HepG2 (cell line): ENCODE measurements around the gene E2F1. TPM values are rescaled to one million over a fixed set of nuclear protein-coding genes. Genes with fewer than 3 reads are reported as not detected.

Experiments
- CEBPB ChIP-seq: IDR thresholded peaks from 2 replicates; pipeline ENCODE4 v1.6.1; 2011; ENCODE audit warnings: low read depth, low read length, improper control_type of control experiment, borderline replicate concordance
- LCORL ChIP-seq, 2 experiments: fragments of 450-650 bp in 1 of 2; sonication (generic) in 1 of 2; formaldehyde crosslinking in 1 of 2; IDR thresholded peaks; 2 replicates each; pipeline versions ENCODE4 v1.5.0 to v1.6.1; 2017 to 2020; ENCODE audit warnings: antibody characterized with exemption in 1 of 2, missing genetic modification reagents in 1 of 2
- MLLT10 ChIP-seq: sonication (generic); formaldehyde crosslinking; IDR thresholded peaks from 2 replicates; pipeline ENCODE4 v1.4.0; 2020; ENCODE audit warnings: missing genetic modification reagents
- MXD4 ChIP-seq: IDR thresholded peaks from 2 replicates; pipeline ENCODE4 v1.6.1; 2016; ENCODE audit warnings: mild to moderate bottlenecking, missing biosample characterization, missing genetic modification reagents
- POLR2A ChIP-seq, 2 experiments: IDR thresholded peaks; 2 replicates each; pipeline ENCODE4 v1.6.1; 2011; ENCODE audit warnings: low read depth in 2 of 2, low read length in 2 of 2, mild to moderate bottlenecking in 1 of 2, moderate library complexity in 1 of 2; ENCODE audit not compliant: insufficient read depth in 1 of 2
- POLR2AphosphoS5 ChIP-seq: IDR thresholded peaks from 2 replicates; pipeline ENCODE4 v1.6.1; 2012; ENCODE audit warnings: low read depth, low read length
- SALL2 ChIP-seq: sonication (generic); formaldehyde crosslinking; IDR thresholded peaks from 2 replicates; pipeline ENCODE4 v1.8.1; 2023; ENCODE audit warnings: mild to moderate bottlenecking, missing genetic modification reagents, inconsistent platforms
- SIN3B ChIP-seq: fragments of 150-350 bp; IDR thresholded peaks from 2 replicates; pipeline ENCODE4 v1.6.1; 2014; ENCODE audit warnings: low read length
- SIX1 ChIP-seq: sonication (generic); formaldehyde crosslinking; IDR thresholded peaks from 2 replicates; pipeline ENCODE4 v1.4.0; 2020; ENCODE audit warnings: missing genetic modification reagents, borderline replicate concordance
- SOX5 ChIP-seq: IDR thresholded peaks from 2 replicates; pipeline ENCODE4 v1.6.1; 2016; ENCODE audit warnings: borderline replicate concordance
- TOPORS ChIP-seq: sonication (generic); formaldehyde crosslinking; IDR thresholded peaks from 2 replicates; pipeline ENCODE4 v1.8.0; 2023; ENCODE audit warnings: mild to moderate bottlenecking, missing genetic modification reagents
- TSC22D2 ChIP-seq: sonication (generic); formaldehyde crosslinking; IDR thresholded peaks from 2 replicates; pipeline ENCODE4 v1.5.1; 2020; ENCODE audit warnings: missing genetic modification reagents, mild to moderate bottlenecking, borderline replicate concordance
- ZMYM2 ChIP-seq: sonication (generic); formaldehyde crosslinking; IDR thresholded peaks from 2 replicates; pipeline ENCODE4 v1.8.0; 2022; ENCODE audit warnings: mild to moderate bottlenecking, missing genetic modification reagents
- ZMYM3 ChIP-seq: sonication (generic); formaldehyde crosslinking; IDR thresholded peaks from 2 replicates; pipeline ENCODE4 v1.5.1; 2020; ENCODE audit warnings: mild to moderate bottlenecking, missing genetic modification reagents
- ZNF232 ChIP-seq: sonication (generic); formaldehyde crosslinking; IDR thresholded peaks from 2 replicates; pipeline ENCODE4 v1.4.0; 2020; ENCODE audit warnings: missing genetic modification reagents, borderline replicate concordance
- ZNF44 ChIP-seq: sonication (generic); formaldehyde crosslinking; IDR thresholded peaks from 2 replicates; pipeline ENCODE4 v1.5.1; 2020; ENCODE audit warnings: mild to moderate bottlenecking, missing genetic modification reagents
- ZNF792 ChIP-seq: IDR thresholded peaks from 2 replicates; pipeline ENCODE4 v1.6.1; 2016
- polyA plus RNA-seq, 8 experiments: library from polyadenylated mRNA; depleted of rRNA in 3 of 8; stranded (reverse) in 7 of 8; unstranded in 1 of 8; fragments of >200 nt; fragmentation: Illumina TruSeq in 4 of 8; extraction: Trizol in 4 of 8; gene quantifications; 2 replicates each; pipeline versions ENCODE4 v1.2.1 to v1.2.3, GENCODE V29; 2011 to 2016; ENCODE audit warnings: low read depth in 4 of 8, missing spikeins in 1 of 8, mixed read lengths in 1 of 8; ENCODE audit not compliant: insufficient read depth in 1 of 8
- total RNA-seq, 5 experiments: library from RNA; depleted of rRNA; stranded (reverse); fragments of >200 nt; fragmentation: Illumina TruSeq; extraction: Trizol; gene quantifications; 2 replicates each; pipeline ENCODE4 v1.2.3, GENCODE V29; 2016; ENCODE audit warnings: low read depth in 1 of 5
- TF ChIP-seq, protein P1 (sequence below): sonication (generic); formaldehyde crosslinking; IDR thresholded peaks from 2 replicates; pipeline ENCODE4 v1.8.0; 2022; ENCODE audit warnings: missing genetic modification reagents, mild to moderate bottlenecking, inconsistent platforms, borderline replicate concordance
- TF ChIP-seq, protein P2 (sequence below): sonication (generic); formaldehyde crosslinking; IDR thresholded peaks from 2 replicates; pipeline ENCODE4 v1.5.0; 2020; ENCODE audit warnings: mild to moderate bottlenecking, missing genetic modification reagents, borderline replicate concordance
- TF ChIP-seq, protein P3 (sequence below): sonication (generic); IDR thresholded peaks from 2 replicates; pipeline ENCODE4 v1.6.1; 2016; ENCODE audit warnings: low read depth, borderline replicate concordance

The E2F1 gene
- total and polyA plus RNA-seq, 2 of the 13 experiments (the other 11 are each of a cell fraction or from before 2014, with no cell fraction given): 25.5 to 39.4 TPM

DNA sequence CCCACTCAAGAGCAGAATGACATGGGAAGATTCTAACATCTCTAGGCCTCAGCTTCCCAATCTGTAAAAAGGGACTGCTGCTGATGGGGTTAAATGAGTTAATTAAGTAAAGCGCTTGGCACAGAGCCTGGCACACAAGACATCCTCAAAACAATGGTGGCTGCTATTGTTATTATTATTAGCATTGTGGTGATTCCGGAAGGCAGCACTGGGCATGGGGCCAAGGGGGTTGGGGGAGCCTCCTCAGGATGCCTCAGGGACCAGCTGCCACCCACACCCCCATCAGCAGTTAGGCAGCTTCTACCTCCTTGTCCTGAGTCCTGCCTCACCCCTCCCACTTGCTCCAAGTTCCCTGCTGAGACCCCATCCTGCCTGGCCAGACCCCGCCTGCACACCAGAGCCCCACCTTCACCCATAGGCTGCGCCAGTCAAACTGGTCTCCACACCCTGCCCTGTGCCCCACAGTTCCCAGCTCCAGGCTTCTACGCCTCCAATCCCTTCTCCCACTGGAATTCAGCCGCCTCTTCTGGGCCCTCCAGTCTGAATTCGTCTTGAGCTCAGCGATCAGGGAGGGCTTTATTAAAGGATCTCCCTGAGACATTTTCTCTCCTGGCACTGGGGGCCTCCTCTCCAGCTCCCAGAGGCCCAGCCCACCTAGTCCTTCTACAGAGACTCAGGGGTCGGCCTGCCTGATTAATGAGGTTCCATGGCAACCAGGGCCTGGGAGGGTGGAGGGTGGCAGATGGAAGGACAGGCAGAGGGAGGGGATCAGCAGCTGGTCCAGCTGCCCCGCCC, 1.5 kb downstream of the E2F1 start (continued):
- TF ChIP-seq SIN3B: no peak
- no peak for TF ChIP-seq POLR2AphosphoS5
- TF ChIP-seq, protein P1, sequence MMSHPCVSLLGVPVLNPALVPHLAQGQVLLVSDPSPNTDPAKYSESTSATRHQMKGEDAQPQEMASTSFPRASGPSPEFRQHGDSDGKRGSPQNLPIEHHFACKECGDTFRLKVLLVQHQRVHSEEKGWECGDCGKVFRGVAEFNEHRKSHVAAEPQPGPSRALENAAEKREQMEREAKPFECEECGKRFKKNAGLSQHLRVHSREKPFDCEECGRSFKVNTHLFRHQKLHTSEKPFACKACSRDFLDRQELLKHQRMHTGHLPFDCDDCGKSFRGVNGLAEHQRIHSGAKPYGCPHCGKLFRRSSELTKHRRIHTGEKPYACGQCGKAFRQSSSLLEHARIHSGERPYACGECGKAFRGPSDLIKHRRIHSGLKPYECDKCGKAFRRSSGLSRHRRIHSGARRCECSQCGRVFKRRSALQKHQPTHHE: no peak
- no peak for TF ChIP-seq ZNF792 (CRISPR knock-in tag)
- TF ChIP-seq CEBPB: no peak
- TF ChIP-seq LCORL (IDR thresholded peaks at IDR 0.05): no peak
- no peak for TF ChIP-seq LCORL (CRISPR knock-in tag; IDR thresholded peaks at IDR 0.05)
- no peak for TF ChIP-seq SIX1 (CRISPR knock-in tag)
- no peak for TF ChIP-seq ZNF232 (CRISPR knock-in tag)
- no peak for TF ChIP-seq TSC22D2
- no peak for TF ChIP-seq ZNF44
- TF ChIP-seq, protein P2, sequence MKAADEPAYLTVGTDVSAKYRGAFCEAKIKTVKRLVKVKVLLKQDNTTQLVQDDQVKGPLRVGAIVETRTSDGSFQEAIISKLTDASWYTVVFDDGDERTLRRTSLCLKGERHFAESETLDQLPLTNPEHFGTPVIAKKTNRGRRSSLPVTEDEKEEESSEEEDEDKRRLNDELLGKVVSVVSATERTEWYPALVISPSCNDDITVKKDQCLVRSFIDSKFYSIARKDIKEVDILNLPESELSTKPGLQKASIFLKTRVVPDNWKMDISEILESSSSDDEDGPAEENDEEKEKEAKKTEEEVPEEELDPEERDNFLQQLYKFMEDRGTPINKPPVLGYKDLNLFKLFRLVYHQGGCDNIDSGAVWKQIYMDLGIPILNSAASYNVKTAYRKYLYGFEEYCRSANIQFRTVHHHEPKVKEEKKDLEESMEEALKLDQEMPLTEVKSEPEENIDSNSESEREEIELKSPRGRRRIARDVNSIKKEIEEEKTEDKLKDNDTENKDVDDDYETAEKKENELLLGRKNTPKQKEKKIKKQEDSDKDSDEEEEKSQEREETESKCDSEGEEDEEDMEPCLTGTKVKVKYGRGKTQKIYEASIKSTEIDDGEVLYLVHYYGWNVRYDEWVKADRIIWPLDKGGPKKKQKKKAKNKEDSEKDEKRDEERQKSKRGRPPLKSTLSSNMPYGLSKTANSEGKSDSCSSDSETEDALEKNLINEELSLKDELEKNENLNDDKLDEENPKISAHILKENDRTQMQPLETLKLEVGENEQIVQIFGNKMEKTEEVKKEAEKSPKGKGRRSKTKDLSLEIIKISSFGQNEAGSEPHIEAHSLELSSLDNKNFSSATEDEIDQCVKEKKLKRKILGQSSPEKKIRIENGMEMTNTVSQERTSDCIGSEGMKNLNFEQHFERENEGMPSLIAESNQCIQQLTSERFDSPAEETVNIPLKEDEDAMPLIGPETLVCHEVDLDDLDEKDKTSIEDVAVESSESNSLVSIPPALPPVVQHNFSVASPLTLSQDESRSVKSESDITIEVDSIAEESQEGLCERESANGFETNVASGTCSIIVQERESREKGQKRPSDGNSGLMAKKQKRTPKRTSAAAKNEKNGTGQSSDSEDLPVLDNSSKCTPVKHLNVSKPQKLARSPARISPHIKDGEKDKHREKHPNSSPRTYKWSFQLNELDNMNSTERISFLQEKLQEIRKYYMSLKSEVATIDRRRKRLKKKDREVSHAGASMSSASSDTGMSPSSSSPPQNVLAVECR (CRISPR knock-in tag): no peak
- no peak for TF ChIP-seq MLLT10 (CRISPR knock-in tag)
- TF ChIP-seq ZMYM2 (CRISPR knock-in tag): 0 out of 2 replicates have a peak, but pooled peaks have one; percentile 23
- TF ChIP-seq TOPORS: no peak
- TF ChIP-seq SALL2 (CRISPR knock-in tag): no peak
- TF ChIP-seq, protein P3, sequence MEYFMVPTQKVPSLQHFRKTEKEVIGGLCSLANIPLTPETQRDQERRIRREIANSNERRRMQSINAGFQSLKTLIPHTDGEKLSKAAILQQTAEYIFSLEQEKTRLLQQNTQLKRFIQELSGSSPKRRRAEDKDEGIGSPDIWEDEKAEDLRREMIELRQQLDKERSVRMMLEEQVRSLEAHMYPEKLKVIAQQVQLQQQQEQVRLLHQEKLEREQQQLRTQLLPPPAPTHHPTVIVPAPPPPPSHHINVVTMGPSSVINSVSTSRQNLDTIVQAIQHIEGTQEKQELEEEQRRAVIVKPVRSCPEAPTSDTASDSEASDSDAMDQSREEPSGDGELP: no peak
- peak; percentile 57; the same call in 1 of the 2 replicates for TF ChIP-seq ZMYM3 (CRISPR knock-in tag)
- no peak for TF ChIP-seq POLR2A (IDR thresholded peaks at IDR 0.05; ENCODE audit: insufficient read depth in 1 of 2, low read depth in 2 of 2, low read length in 2 of 2)
- no peak for TF ChIP-seq SOX5 (CRISPR knock-in tag)
- TF ChIP-seq MXD4 (CRISPR knock-in tag): no peak
